NCI-H460 (cell line): Measurements from ENCODE around the gene HDAC4. TPM values are rescaled to one million over a fixed set of nuclear protein-coding genes. Genes with fewer than 3 reads are reported as not detected.

ENCODE experiments used
- DNase-seq: peaks from one replicate; pipeline ENCODE4 v3.0.0-alpha.2; 2016; ENCODE audit warnings: low read depth; ENCODE audit errors: extremely low read depth
- total RNA-seq: library from RNA; depleted of rRNA; stranded (reverse); fragments of >200 nt; shearing (Covaris generic); gene quantifications from 2 replicates; pipeline ENCODE4 v1.2.3, GENCODE V29; 2014

HDAC4 gene
- total RNA-seq, 1 experiment from 2014 or later: 21.0 TPM

DNA sequence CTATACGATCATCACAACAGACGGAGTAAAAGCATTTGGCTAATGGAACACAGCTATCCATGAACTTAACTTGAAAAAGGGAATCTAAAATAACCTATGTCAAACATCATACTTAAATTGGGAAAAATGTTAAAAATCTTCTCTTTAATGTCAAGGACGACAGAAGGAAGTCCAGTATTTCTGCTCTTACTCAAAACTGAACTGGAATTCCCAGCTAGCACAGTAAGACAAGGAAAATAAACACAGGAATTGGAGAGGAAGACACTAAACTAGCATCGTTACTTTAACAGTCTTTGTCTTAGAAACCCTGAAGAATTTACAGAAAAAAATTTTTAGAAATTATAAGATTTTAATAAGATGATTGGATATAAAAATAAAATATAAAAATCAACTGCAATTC lies 112.6 kb downstream of the HDAC4 start:
- no peak for DNase-seq

DNA sequence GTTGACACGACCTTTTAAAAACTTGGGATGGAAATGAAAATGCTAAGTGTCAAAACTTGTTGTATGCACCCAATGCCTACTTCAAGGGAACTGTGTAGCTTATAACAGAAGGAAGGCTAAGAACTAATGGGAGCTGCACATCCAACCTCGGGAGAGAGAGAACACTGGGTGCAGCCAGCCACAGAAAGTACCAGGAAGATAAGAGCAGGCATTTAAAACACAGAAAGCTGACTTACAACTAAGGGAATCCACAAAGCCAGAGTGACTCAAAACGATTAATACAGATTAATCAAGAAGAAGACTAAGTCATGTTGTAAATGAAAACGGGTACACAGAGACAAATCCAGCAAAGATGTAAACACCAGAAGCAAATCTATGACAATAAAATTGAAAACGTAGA lies 113.4 kb downstream of the HDAC4 start:
- no peak for DNase-seq

DNA sequence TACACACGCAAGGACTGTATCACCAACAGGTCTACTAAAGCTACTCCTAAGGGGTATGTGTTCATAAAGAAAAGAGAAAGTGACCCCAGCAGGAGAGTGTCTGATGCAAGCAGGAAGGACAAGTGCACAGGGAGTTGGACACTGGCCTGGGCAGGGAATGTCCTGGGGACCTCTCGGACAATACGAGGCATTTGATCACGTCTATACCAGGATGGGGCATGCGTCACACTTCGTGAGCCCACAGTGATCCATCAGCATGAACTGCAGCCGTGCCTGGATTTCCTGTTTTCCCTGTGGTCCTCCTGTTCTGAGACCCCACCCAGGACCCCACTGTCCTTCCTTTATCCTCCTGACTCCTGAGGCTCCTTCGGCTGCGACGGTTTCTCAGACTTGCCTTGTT lies 113.9 kb downstream of the HDAC4 start:
- DNase-seq: no peak

DNA sequence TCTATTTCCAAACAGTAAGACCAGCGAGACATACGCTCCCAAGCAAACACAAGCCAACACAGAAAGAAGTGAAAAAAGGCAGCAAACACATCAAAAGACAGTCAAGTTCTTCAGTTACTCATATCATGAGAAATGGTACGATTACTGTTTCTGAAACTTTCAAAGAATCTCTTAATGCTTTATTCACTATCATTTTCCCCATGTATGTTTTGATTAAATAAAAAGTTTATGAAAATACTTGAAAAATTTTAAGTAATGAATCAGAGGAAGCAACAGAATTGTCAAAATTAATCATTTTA lies 114.9 kb downstream of the HDAC4 start:
- DNase-seq: no peak

DNA sequence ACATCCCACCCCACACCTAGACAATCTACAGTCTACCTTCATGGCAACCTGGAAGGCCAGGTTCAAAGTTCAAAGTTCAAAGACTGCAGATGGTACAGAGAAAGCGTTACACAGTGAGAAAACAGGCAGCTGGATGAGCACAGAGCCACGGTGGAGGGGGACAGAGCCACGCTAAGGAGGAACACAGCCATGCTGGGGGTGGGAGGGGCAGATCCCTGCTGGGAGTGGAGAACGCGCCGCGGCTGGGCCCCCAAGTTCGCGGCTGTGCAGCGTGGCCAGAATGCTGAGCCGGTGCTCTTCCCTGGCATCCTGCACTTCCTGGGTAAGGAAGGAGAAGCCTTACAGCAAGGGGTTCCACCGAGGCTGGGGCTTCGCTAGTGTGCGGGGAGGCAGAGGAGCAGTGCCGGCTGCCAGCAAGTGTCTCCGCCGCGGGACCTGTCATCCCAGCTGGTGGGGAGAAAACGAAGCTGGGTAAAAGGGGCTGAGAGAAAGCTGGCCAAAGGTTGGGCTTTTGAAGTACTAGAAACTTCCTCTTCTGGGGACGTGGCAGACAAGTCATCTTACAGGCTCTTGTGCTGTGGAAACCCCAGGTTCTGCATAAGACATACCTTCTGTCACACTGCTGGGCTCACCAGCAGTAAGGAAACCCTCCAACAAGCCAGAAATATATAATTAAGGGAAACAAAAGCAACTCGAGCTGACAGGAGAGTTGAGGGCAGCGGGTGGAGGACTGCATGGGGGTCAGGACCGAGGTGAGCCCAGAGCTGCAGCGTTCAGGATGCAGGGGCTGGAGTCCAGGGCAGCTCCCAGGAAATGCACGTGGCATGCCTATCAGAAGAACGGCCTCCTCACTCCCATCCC lies 115.5 kb downstream of the HDAC4 start:
- DNase-seq: no peak

DNA sequence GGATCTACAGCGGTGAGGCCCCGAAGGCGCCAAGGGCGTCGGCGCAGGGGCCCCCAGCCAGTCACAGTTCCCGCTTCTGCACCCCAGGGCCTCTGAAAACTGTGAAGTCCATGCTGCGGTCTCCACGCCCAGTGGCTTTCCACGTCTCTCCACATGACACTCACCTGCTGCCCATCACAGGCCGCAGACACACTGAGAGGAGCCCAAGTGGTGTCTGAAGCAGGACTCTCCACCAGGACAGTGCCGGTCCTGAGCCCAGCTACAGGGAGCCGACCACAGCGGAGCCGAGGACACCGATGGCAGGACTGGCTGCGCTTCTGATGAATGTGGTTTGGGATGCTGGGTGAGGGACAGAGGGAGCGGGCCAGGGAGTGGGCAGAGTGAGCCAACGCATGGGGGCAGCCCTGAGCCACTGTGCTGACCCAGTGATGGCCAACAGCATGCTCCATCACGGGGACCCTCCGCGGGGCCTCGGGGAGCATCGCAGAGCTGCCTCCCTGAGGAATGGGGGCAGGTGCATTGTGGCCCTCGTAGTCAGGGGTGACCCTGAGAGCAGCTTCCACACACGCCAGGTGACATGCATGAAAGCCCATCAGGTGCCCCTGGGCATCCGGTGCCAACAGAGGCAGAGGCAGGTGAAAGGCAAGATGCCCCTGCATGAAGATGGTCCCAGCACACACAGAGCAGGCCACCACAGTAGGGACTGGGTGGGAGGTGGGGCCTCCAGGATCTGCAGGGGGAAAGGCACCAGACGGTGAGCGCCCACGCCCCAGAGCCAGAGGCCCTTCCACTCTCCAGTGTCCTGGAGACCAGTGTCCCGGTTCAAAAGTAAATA lies 116.6 kb downstream of the HDAC4 start:
- DNase-seq: no peak

DNA sequence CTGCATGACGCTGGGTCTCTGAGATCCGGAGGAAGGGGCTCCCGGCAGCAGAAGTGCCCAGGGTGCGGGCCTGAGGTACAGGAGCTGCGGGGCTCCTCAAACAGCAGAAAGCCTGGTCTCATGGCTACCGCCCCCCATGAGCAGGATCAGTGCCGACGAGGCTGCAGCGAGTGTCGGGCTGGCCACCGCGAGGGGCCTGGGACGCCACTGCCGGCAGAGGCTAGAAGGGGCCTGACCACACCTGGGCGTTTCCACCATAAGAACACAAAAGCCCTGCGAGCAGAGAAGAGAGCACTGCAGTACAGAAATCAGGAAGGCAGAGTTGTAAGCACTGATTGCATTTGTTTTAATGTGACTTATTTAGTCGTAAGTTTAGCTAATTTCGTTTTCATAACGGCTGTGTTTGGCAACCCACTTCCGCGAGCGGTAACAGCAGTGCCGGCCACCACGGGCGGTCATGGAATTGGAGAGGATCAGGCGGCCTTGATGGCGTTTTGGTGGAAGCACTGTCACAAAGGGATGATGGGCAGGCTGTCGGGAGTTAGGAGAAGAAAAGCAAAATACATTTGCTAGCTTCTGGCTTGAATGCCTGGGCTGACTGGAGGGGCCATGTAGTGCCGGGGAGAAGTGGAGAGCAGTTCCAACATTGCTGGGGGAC lies 117.4 kb downstream of the HDAC4 start:
- no peak for DNase-seq

DNA sequence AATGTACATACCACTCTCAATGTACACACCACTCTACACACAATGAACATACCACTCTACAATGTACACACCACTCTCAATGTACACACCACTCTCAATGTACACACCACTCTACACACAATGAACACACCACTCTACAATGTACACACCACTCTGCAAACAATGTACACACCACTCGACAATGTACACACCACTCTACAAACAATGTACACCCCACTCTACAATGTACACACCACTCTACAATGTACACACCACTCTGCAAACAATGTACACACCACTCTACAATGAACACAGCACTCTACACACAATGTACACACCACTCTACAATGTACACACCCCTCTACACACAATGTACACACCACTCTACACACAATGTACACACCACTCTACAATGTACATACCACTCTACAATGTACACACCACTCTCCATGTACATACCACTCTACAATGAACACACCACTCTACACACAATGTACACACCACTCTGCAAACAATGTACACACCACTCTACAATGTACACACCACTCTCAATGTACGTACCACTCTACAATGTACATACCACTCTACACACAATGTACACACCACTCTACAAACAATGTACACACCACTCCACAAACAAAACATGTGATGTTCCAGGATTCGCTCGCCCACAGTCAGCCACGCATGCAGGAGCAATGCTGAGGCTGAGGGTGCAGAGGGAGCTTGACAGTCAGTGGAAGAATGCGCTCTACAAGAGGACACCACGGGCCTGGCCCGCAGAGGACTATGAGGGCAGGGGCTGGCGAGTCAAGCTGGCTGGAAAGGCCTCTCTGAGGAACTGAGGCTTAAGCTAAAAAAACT lies 118.2 kb downstream of the HDAC4 start:
- no peak for DNase-seq

DNA sequence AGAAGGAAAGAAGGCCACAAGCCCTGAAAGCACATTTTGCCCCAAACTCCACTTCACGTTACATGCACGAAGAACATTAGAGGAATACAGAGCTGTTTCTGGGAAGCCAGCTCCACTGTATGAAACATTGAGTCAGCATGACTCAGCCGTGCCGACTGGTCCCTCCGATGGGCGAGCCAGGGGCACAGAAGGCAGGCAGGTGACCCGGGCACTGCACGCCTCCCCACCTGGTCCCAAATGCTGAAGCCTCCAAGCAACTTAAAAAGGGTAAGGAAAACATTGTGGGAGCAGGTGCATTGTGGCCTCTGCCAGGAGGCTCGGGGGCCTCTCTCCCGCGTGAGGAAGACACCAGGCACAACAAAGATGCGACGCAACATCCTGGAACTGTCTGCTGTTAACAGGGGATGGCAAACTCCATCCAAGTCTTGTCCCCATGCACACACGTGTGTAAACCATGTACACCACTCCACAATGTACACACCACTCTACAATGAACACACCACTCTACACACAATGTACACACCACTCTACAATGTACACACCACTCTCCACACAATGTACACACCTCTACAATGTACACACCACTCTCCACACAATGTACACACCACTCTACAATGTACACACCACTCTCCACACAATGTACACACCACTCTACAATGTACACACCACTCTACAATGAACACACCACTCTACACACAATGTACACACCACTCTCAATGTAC lies 120.4 kb downstream of the HDAC4 start:
- peak; percentile 83 for DNase-seq

DNA sequence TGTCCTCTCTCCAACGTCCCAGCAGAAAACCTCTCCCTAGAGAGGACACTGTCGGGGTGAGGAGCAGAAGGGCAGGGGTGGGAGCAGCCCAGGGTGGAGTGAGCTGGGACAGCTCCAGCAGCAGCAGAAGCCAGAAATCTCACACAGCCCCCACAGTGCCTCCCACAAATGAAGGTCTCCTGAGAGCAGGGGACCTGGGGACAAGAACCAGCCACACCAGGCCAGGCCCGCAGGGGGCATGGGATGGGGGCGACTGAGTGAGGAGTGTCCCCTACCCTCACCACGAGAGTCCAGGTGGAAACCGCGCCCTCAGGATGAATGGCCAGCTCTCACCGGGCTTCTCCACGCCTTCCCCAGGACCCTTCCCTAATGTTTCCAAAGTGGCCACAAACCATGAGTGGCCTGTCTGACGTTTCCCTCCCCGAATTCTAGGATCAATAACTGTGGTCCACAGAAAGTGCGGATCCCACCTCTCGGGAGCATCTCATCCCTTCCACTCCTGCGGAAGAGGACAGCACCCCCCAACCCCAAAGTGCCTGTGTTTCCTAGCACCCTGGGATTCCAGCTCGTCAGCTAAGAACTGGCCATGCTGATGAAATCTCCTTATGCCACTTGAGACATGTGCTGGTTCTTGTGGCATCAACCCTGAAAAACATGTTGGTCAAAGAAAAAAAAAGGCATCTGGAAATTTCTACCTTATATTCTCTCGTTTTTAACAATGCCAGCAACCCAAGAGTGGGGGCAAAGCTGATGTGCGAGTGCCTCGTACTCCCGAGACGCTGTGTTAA lies 121.1 kb downstream of the HDAC4 start:
- no peak for DNase-seq

DNA sequence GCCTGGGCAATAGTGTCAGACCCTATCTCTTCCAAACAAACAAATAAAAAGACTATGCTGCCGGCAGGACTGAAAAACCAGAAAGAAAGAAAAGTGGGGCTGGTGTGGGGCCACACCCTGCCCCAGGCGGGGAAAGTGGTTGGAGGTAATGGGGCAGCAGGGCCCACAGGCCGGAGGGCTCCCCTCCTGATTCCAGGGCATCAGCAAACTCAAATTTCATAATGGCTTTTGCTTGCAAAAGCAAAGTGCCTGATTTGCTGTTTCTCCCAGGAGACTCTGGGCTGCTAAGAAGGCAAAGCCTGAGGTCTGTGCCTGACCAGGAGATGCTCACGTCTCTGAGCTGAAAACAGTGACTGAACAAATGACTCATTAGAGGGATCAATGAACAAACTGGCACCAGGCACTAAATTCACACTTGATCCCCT lies 121.9 kb downstream of the HDAC4 start:
- no peak for DNase-seq

DNA sequence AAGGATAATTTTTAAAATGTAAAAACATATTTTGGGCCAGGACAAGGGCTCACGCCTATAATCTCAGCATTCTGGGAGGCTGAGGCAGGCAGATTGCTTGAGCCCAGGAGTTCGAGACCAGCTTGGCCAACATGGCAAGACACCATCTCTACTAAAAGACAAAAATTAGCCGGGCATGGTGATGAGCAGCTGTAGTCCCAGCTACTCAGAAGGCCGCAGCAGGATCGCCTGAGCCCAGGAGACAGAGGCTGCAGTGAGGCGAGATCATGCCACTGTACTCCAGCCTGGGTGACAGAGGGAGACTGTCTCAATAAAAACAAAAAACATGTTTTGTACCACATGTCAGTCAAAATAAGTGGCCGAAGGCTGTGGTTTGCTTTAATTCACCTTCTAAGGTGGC lies 122.5 kb downstream of the HDAC4 start:
- no peak for DNase-seq

DNA sequence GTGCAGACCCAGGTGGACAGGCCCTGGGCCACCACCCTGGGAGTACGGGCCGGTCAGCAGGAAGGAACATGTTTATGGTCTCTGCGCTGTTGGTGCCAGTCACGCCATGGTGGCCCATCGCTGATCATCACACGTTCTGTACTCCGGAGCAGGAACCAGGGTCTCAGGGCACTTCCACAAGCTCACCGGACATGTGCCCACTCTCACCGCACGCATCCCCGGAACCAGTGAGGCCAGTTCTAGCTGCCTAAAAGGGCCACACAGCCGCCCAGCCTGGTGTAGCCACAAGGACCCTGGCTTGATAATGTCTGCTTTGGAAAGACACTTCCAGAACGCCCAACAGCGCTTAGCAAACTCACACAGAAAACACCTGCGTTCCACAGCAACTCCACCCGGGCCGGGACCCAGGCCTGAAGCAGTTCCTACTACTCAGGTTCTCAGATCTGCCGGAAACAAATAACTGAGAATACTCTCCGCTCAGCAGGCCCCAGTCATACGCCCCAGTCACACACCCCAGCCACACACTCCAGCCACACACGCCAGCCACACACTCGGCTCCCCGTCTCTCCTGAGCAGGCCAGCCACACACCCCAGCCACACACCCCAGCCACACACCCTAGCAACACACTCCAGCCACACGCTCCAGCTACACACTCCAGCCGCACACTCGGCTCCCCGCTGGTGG lies 123.3 kb downstream of the HDAC4 start:
- DNase-seq: no peak

DNA sequence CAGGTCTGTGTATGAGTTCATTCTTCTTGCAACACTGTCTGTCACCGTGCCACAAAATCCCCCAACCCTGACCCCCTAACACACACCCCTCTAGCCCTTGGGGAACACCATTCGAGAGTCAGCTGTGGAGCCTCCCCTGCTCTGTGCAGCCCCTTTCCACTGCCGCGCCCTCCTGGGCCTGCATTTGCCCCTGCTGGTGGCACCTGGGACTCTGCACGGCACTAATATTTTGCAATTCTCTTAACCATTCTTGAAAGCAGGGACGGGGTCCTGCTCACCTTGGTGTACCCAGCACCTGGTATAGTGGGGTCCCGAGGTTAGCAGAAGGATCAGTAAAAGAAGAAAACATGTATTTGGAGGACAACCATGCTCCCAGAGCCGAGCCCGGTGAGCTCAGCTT lies 124.0 kb downstream of the HDAC4 start:
- no peak for DNase-seq

DNA sequence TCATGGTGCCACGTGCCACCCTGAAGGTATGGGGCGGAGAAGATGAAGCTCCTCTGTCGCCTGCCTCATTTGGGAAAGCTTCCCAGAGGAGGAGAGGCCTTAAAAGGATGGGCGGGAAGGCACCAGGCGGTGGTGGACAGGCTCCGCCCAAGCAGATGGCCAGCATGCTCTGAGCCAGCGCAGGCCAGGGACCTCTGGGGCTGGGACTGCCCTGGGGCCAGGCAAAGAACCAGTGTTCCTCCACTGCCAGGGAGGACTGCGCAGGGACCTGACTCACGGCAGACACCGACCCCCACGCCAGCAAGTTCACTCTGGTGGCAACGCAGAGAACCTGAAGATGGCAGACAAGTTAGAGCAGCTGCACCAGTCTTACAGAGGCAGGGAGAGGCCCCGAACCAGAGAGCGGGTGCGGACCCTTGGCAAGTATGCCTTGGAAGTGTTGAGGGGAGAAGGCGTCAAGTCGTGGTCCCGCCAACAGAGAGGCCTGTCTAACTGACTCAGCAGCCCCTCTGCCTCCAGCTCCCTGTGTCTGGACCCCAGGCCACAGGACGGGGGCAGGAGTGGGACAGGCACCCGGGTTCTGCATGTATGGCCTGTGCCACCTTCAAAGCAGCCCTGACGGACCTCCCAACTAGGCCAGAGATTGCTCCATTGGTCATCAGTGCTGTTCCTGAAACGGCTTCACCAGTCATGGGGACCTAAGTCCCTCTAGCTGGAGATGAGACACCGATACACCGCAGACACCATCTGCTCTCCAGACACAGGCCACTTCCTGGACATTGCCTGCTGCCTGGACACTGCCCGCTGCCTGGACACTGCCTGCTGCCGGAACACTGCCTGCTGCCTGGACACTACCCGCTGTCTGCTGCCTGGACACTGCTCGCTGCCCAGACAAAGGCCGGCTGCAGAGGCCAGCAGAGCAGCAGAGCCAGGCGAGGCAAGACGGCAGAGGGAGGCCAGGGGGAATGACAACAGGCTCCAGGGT lies 124.7 kb downstream of the HDAC4 start:
- DNase-seq: peak; percentile 78

DNA sequence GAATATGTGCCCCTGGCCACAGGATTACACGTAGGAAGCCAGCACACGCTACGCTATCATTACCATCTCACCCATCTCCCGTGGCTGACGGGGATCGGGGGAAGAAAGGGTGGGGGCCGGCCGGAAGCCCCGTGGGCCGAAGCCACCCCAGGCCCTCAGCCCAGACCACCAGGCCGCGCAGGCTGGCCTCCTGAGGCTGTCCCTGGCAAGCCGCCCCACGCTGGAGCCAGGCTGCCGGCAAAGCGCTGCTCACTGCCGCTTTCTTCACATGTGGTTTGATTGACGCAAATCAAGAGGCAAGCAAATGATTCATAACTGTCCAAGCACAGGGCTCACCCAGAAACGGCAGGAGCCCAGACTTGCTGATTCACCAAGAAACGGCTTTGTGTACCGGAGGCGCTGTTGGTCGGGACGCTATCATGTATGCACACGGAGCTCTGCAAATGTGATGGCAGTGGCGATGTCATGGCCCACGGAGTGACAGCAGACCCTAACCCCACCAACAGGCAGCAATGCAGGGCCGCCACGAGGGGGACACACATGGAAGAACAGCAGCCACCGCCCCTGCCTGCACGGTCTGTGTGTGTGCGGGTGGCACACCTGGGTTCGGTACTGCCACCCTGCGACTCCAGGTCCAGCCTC lies 125.7 kb downstream of the HDAC4 start:
- DNase-seq: peak; percentile 98
